HepG2 (cell line): ENCODE measurements around the gene MRPS31. TPM values are rescaled to one million over a fixed set of nuclear protein-coding genes. Genes with fewer than 3 reads are reported as not detected.
A peak's percentile ranks its signal among the peaks of the same experiment; 100 is the strongest.

ENCODE experiments used
- AHR ChIP-seq: IDR thresholded peaks from 2 replicates; pipeline ENCODE4 v1.6.1; 2018; ENCODE audit warnings: missing genetic modification reagents, missing compliant biosample characterization
- KDM5A ChIP-seq: fragments of 200-600 bp; sonication (generic); IDR thresholded peaks from 2 replicates; pipeline ENCODE4 v1.7.0; 2018; ENCODE audit warnings: antibody characterized with exemption, mild to moderate bottlenecking, low read length, borderline replicate concordance
- MEIS1 ChIP-seq: sonication (generic); formaldehyde crosslinking; IDR thresholded peaks from 2 replicates; pipeline ENCODE4 v1.9.0; 2021; ENCODE audit warnings: mild to moderate bottlenecking, missing genetic modification reagents, moderate library complexity, borderline replicate concordance
- NCOA2 ChIP-seq: sonication (generic); formaldehyde crosslinking; IDR thresholded peaks from 2 replicates; pipeline ENCODE4 v1.8.0; 2022; ENCODE audit warnings: inconsistent platforms
- NONO ChIP-seq, 2 experiments: fragments of 450-650 bp in 1 of 2; sonication (generic) in 1 of 2; formaldehyde crosslinking in 1 of 2; IDR thresholded peaks in 1 of 2; conservative IDR thresholded peaks in 1 of 2; 2 replicates each; pipeline versions ENCODE4 v1.6.1 to v1.8.0; 2017 to 2022; ENCODE audit warnings: mild to moderate bottlenecking in 1 of 2, missing genetic modification reagents in 1 of 2, moderate library complexity in 1 of 2
- NR2F1 ChIP-seq, 2 experiments: fragments of 450-650 bp in 1 of 2; formaldehyde crosslinking in 1 of 2; IDR thresholded peaks; 2 replicates each; pipeline versions ENCODE4 v1.5.0 to v1.6.1; 2016 to 2020; ENCODE audit warnings: mild to moderate bottlenecking in 1 of 2, missing compliant biosample characterization in 1 of 2, missing genetic modification reagents in 1 of 2, moderate library complexity in 1 of 2
- RAD21 ChIP-seq: fragments of 450-650 bp; formaldehyde crosslinking; IDR thresholded peaks from 2 replicates; pipeline ENCODE4 v1.5.0; 2020; ENCODE audit warnings: mild to moderate bottlenecking
- SAP130 ChIP-seq: IDR thresholded peaks from 2 replicates; pipeline ENCODE4 v1.6.1; 2016; ENCODE audit warnings: low read depth
- TAF1 ChIP-seq: sonication (generic); formaldehyde crosslinking; IDR thresholded peaks from 2 replicates; pipeline ENCODE4 v1.4.0; 2020; ENCODE audit warnings: missing genetic modification reagents
- THAP11 ChIP-seq: IDR thresholded peaks from 2 replicates; pipeline ENCODE4 v1.6.1; 2016; ENCODE audit warnings: missing biosample characterization, missing genetic modification reagents
- ZEB1 ChIP-seq: IDR thresholded peaks from 2 replicates; pipeline ENCODE4 v1.6.1; 2012; ENCODE audit warnings: mild to moderate bottlenecking, low read depth, inconsistent platforms; ENCODE audit not compliant: insufficient replicate concordance
- ZNF3 ChIP-seq: IDR thresholded peaks from 2 replicates; pipeline ENCODE4 v1.7.0; 2017; ENCODE audit warnings: inconsistent platforms
- ZNF644 ChIP-seq: IDR thresholded peaks from 2 replicates; pipeline ENCODE4 v1.6.1; 2016; ENCODE audit warnings: low read depth
- polyA plus RNA-seq, 8 experiments: library from polyadenylated mRNA; depleted of rRNA in 3 of 8; stranded (reverse) in 7 of 8; unstranded in 1 of 8; fragments of >200 nt; fragmentation: Illumina TruSeq in 4 of 8; extraction: Trizol in 4 of 8; gene quantifications; 2 replicates each; pipeline versions ENCODE4 v1.2.1 to v1.2.3, GENCODE V29; 2011 to 2016; ENCODE audit warnings: low read depth in 4 of 8, missing spikeins in 1 of 8, mixed read lengths in 1 of 8; ENCODE audit not compliant: insufficient read depth in 1 of 8
- total RNA-seq, 5 experiments: library from RNA; depleted of rRNA; stranded (reverse); fragments of >200 nt; fragmentation: Illumina TruSeq; extraction: Trizol; gene quantifications; 2 replicates each; pipeline ENCODE4 v1.2.3, GENCODE V29; 2016; ENCODE audit warnings: low read depth in 1 of 5
- TF ChIP-seq, protein P1 (sequence below), 2 experiments: sonication (generic) in 1 of 2; formaldehyde crosslinking in 1 of 2; IDR thresholded peaks; 2 replicates each; pipeline versions ENCODE4 v1.6.1 to v1.9.0; 2014 to 2022; ENCODE audit warnings: antibody characterized with exemption in 1 of 2, borderline replicate concordance in 1 of 2, inconsistent platforms in 1 of 2, low read depth in 1 of 2, missing genetic modification reagents in 1 of 2
- TF ChIP-seq, protein P2 (sequence below): sonication (generic); formaldehyde crosslinking; IDR thresholded peaks from 2 replicates; pipeline ENCODE4 v1.8.1; 2022; ENCODE audit warnings: low read depth, mild to moderate bottlenecking, missing genetic modification reagents
- TF ChIP-seq, protein P3 (sequence below): sonication (generic); formaldehyde crosslinking; IDR thresholded peaks from 2 replicates; pipeline ENCODE4 v1.5.0; 2020; ENCODE audit warnings: missing genetic modification reagents
- TF ChIP-seq, protein P4 (sequence below): sonication (generic); formaldehyde crosslinking; IDR thresholded peaks from 2 replicates; pipeline ENCODE4 v1.5.0; 2020; ENCODE audit warnings: missing genetic modification reagents, mild to moderate bottlenecking, borderline replicate concordance

The MRPS31 gene
- total and polyA plus RNA-seq, 2 of the 13 experiments (the other 11 are each of a cell fraction or from before 2014, with no cell fraction given) = 23.7 to 34.1 TPM

DNA sequence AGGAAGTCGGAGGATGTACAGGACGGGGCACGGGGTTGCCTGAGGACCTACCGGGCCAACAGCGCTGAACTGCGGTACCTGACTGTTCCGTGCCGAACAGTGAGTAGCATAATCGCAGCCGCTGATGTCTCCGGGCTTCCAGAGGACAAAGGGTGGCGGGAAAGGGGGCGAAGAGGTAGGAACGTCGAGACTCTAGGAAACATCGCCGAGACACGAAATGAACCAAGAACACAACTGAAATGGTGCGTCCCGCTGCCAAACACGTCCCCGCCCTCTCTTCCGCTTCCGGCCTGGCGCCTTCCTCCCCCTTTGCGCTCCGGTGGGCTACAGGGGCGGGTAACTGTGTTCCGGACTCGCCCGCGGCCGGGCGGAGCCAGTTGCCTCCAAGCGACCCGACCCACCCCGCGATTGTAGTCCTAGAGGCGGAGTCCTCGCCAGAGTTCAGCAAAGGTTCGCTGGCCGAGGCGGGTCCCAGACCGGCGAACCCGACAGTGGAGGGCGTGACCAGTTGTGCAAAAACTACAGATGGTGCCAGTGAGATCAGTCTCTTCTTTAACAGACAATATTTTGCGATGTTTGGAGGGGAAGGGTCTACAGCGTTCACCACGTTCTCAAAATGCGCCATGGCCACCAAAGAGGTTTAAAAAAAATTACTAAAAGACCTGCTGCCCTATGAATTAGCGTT, at the start of gene MRPS31 (continued):
- TF ChIP-seq, protein P1, sequence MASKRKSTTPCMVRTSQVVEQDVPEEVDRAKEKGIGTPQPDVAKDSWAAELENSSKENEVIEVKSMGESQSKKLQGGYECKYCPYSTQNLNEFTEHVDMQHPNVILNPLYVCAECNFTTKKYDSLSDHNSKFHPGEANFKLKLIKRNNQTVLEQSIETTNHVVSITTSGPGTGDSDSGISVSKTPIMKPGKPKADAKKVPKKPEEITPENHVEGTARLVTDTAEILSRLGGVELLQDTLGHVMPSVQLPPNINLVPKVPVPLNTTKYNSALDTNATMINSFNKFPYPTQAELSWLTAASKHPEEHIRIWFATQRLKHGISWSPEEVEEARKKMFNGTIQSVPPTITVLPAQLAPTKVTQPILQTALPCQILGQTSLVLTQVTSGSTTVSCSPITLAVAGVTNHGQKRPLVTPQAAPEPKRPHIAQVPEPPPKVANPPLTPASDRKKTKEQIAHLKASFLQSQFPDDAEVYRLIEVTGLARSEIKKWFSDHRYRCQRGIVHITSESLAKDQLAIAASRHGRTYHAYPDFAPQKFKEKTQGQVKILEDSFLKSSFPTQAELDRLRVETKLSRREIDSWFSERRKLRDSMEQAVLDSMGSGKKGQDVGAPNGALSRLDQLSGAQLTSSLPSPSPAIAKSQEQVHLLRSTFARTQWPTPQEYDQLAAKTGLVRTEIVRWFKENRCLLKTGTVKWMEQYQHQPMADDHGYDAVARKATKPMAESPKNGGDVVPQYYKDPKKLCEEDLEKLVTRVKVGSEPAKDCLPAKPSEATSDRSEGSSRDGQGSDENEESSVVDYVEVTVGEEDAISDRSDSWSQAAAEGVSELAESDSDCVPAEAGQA (IDR thresholded peaks at IDR 0.05; ENCODE audit: low read depth) = peak; percentile 79
- TF ChIP-seq, protein P1 (CRISPR knock-in tag; IDR thresholded peaks at IDR 0.05; ENCODE audit: borderline replicate concordance) = no peak
- TF ChIP-seq KDM5A = peak; percentile 99
- TF ChIP-seq RAD21 (CRISPR knock-in tag) = peak; percentile 72
- TF ChIP-seq, protein P2, sequence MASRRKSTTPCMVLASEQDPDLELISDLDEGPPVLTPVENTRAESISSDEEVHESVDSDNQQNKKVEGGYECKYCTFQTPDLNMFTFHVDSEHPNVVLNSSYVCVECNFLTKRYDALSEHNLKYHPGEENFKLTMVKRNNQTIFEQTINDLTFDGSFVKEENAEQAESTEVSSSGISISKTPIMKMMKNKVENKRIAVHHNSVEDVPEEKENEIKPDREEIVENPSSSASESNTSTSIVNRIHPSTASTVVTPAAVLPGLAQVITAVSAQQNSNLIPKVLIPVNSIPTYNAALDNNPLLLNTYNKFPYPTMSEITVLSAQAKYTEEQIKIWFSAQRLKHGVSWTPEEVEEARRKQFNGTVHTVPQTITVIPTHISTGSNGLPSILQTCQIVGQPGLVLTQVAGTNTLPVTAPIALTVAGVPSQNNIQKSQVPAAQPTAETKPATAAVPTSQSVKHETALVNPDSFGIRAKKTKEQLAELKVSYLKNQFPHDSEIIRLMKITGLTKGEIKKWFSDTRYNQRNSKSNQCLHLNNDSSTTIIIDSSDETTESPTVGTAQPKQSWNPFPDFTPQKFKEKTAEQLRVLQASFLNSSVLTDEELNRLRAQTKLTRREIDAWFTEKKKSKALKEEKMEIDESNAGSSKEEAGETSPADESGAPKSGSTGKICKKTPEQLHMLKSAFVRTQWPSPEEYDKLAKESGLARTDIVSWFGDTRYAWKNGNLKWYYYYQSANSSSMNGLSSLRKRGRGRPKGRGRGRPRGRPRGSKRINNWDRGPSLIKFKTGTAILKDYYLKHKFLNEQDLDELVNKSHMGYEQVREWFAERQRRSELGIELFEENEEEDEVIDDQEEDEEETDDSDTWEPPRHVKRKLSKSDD (CRISPR knock-in tag) = peak; percentile 81
- no peak for TF ChIP-seq NONO (IDR thresholded peaks at IDR 0.05)
- TF ChIP-seq NONO (CRISPR knock-in tag; conservative IDR thresholded peaks at IDR 0.05) = peak; percentile 98
- TF ChIP-seq, protein P3, sequence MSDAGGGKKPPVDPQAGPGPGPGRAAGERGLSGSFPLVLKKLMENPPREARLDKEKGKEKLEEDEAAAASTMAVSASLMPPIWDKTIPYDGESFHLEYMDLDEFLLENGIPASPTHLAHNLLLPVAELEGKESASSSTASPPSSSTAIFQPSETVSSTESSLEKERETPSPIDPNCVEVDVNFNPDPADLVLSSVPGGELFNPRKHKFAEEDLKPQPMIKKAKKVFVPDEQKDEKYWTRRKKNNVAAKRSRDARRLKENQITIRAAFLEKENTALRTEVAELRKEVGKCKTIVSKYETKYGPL (CRISPR knock-in tag) = peak; percentile 61; the same call in 1 of the 2 replicates
- peak; percentile 98 for TF ChIP-seq SAP130 (CRISPR knock-in tag)
- TF ChIP-seq THAP11 (CRISPR knock-in tag) = peak; percentile 97
- peak; percentile 91; the same call in 1 of the 2 replicates for TF ChIP-seq AHR (CRISPR knock-in tag)
- peak in 1 of 2 experiments; percentile 21; a peak in 1 of 4 replicates for TF ChIP-seq NR2F1 (CRISPR knock-in tag; IDR thresholded peaks at IDR 0.05)
- TF ChIP-seq, protein P4, sequence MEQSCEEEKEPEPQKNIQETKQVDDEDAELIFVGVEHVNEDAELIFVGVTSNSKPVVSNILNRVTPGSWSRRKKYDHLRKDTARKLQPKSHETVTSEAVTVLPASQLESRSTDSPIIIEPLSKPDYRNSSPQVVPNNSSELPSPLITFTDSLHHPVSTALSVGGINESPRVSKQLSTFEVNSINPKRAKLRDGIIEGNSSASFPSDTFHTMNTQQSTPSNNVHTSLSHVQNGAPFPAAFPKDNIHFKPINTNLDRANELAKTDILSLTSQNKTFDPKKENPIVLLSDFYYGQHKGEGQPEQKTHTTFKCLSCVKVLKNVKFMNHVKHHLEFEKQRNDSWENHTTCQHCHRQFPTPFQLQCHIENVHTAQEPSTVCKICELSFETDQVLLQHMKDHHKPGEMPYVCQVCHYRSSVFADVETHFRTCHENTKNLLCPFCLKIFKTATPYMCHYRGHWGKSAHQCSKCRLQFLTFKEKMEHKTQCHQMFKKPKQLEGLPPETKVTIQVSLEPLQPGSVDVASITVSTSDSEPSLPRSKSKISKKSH = peak; percentile 94
- peak; percentile 77; the same call in 1 of the 2 replicates for TF ChIP-seq NCOA2 (CRISPR knock-in tag)
- peak; percentile 78 for TF ChIP-seq ZEB1
- peak; percentile 47; the same call in 1 of the 2 replicates for TF ChIP-seq MEIS1 (CRISPR knock-in tag)
- TF ChIP-seq ZNF3 (CRISPR knock-in tag) = 0 out of 2 replicates have a peak, but pooled peaks have one; percentile 26
- TF ChIP-seq TAF1 (CRISPR knock-in tag) = peak; percentile 90
- peak; percentile 33; the same call in 1 of the 2 replicates for TF ChIP-seq ZNF644 (CRISPR knock-in tag)
